GM23338 (cell line): ENCODE measurements around the gene PARD3. TPM values are rescaled to one million over a fixed set of nuclear protein-coding genes. Genes with fewer than 3 reads are reported as not detected.

Experiments used
- ATAC-seq: fragments of 200-7000 bp; cut with Tn5 transposase; 3 replicates; pipeline ENCODE4 v1.9.1; 2020
- DNase-seq: peaks from one replicate; pipeline ENCODE4 v3.0.0-alpha.2; 2015; ENCODE audit warnings: low spot score
- H2AFZ ChIP-seq: fragments of 200-600 bp; sonication (generic); 2 replicates; pipeline ENCODE4 v1.8.0; 2016; ENCODE audit warnings: antibody characterized with exemption, mild to moderate bottlenecking, moderate library complexity
- H3F3A ChIP-seq: fragments of 200-600 bp; sonication (generic); replicated peaks from 2 replicates; pipeline ENCODE4 v1.8.0; 2017; ENCODE audit warnings: antibody characterized with exemption, mixed run types, low read depth
- H3K27ac ChIP-seq: fragments of 200-600 bp; sonication (generic); 2 replicates; pipeline ENCODE4 v1.6.1; 2016; ENCODE audit warnings: low read depth
- H3K27me3 ChIP-seq: fragments of 200-600 bp; sonication (generic); 2 replicates; pipeline ENCODE4 v1.8.0; 2016; ENCODE audit warnings: mild to moderate bottlenecking, mixed run types, moderate library complexity; ENCODE audit not compliant: insufficient read depth
- H3K36me3 ChIP-seq: fragments of 200-600 bp; sonication (generic); 2 replicates; pipeline ENCODE4 v1.8.0; 2016; ENCODE audit warnings: mild to moderate bottlenecking; ENCODE audit not compliant: insufficient read depth
- H3K4me1 ChIP-seq: fragments of 200-600 bp; sonication (generic); 2 replicates; pipeline ENCODE4 v1.8.0; 2016; ENCODE audit warnings: mild to moderate bottlenecking, moderate library complexity; ENCODE audit not compliant: insufficient read depth
- H3K4me2 ChIP-seq: fragments of 200-600 bp; sonication (generic); 2 replicates; pipeline ENCODE4 v1.7.1; 2017; ENCODE audit warnings: mixed run types
- H3K4me3 ChIP-seq: fragments of 200-600 bp; sonication (generic); 2 replicates; pipeline ENCODE4 v1.6.1; 2016; ENCODE audit warnings: mixed run types
- H3K79me2 ChIP-seq: fragments of 200-600 bp; sonication (generic); replicated peaks from 2 replicates; pipeline ENCODE4 v1.8.0; 2017; ENCODE audit warnings: mild to moderate bottlenecking; ENCODE audit not compliant: insufficient read depth
- H3K9me2 ChIP-seq: fragments of 200-600 bp; sonication (generic); 2 replicates; pipeline ENCODE4 v1.8.0; 2017; ENCODE audit not compliant: insufficient read depth
- H4K20me1 ChIP-seq: fragments of 200-600 bp; sonication (generic); replicated peaks from 2 replicates; pipeline ENCODE4 v1.8.0; 2017; ENCODE audit warnings: mild to moderate bottlenecking; ENCODE audit not compliant: insufficient read depth
- H3K27ac Mint-ChIP-seq: 2 replicates; pipeline ENCODE4 v1.8.0; 2020; ENCODE audit warnings: inconsistent platforms, mild to moderate bottlenecking, moderate library complexity, mixed read lengths
- H3K27me3 Mint-ChIP-seq: 3 replicates; pipeline ENCODE4 v1.8.0; 2022; ENCODE audit warnings: low read depth, mild to moderate bottlenecking, moderate library complexity, mixed read lengths, inconsistent platforms; ENCODE audit not compliant: insufficient read depth, poor library complexity
- H3K36me3 Mint-ChIP-seq: 3 replicates; pipeline ENCODE4 v1.8.0; 2021; ENCODE audit warnings: low read depth, mild to moderate bottlenecking, inconsistent platforms, moderate library complexity, mixed read lengths
- H3K4me1 Mint-ChIP-seq: 3 replicates; pipeline ENCODE4 v1.8.0; 2020; ENCODE audit warnings: mild to moderate bottlenecking, inconsistent platforms, mixed read lengths
- H3K4me3 Mint-ChIP-seq: 3 replicates; pipeline ENCODE4 v1.8.0; 2021; ENCODE audit warnings: moderate library complexity, mild to moderate bottlenecking, inconsistent platforms, mixed read lengths
- H3K9me3 Mint-ChIP-seq: 3 replicates; pipeline ENCODE4 v1.8.0; 2020; ENCODE audit warnings: moderate library complexity, mild to moderate bottlenecking, inconsistent platforms, mixed read lengths
- CREB1 ChIP-seq: fragments of 250-450 bp; sonication (Bioruptor Pico); IDR thresholded peaks from 2 replicates; pipeline ENCODE4 v1.5.0; 2020; ENCODE audit warnings: low read depth, mild to moderate bottlenecking, moderate library complexity
- CTCF ChIP-seq, 2 experiments: fragments of 200-600 bp in 1 of 2; sonication (generic) in 1 of 2; conservative IDR thresholded peaks; 2 replicates each; pipeline versions ENCODE4 v1.5.1 to v1.6.1; 2016 to 2017; ENCODE audit warnings: antibody characterized with exemption in 2 of 2, low read depth in 2 of 2, mild to moderate bottlenecking in 2 of 2, moderate library complexity in 1 of 2
- ETS1 ChIP-seq: IDR thresholded peaks from 2 replicates; pipeline ENCODE4 v1.6.1; 2016; ENCODE audit warnings: antibody characterized with exemption
- EZH2 ChIP-seq: fragments of 200-600 bp; sonication (generic); IDR thresholded peaks from one replicate; pipeline ENCODE4 v1.8.0; 2017; ENCODE audit warnings: antibody characterized with exemption, mild to moderate bottlenecking, low read depth; ENCODE audit not compliant: unreplicated experiment
- EZH2phosphoT487 ChIP-seq: fragments of 200-600 bp; sonication (generic); IDR thresholded peaks from one replicate; pipeline ENCODE4 v1.8.1; 2018; ENCODE audit warnings: antibody characterized with exemption; ENCODE audit not compliant: unreplicated experiment
- JUNB ChIP-seq: IDR thresholded peaks from one replicate; pipeline ENCODE4 v1.6.1; 2016; ENCODE audit warnings: antibody characterized with exemption; ENCODE audit not compliant: unreplicated experiment
- NANOG ChIP-seq: IDR thresholded peaks from 2 replicates; pipeline ENCODE4 v1.6.1; 2016; ENCODE audit warnings: antibody characterized with exemption, borderline replicate concordance
- POLR2AphosphoS5 ChIP-seq: IDR thresholded peaks from 2 replicates; pipeline ENCODE4 v1.6.1; 2016; ENCODE audit warnings: antibody characterized with exemption, low read depth
- REST ChIP-seq: IDR thresholded peaks from one replicate; pipeline ENCODE4 v1.6.1; 2018; ENCODE audit warnings: antibody characterized with exemption; ENCODE audit not compliant: unreplicated experiment
- STAT1 ChIP-seq: IDR thresholded peaks from one replicate; pipeline ENCODE4 v1.6.1; 2016; ENCODE audit warnings: antibody characterized with exemption; ENCODE audit not compliant: unreplicated experiment
- ZNF114 ChIP-seq: fragments of 250-450 bp; sonication (Bioruptor Pico); IDR thresholded peaks from 2 replicates; pipeline ENCODE4 v1.5.0; 2020; ENCODE audit warnings: mild to moderate bottlenecking, moderate library complexity
- ZNF331 ChIP-seq: fragments of 250-450 bp; sonication (Bioruptor Pico); IDR thresholded peaks from 2 replicates; pipeline ENCODE4 v1.5.0; 2020; ENCODE audit warnings: low read depth, mild to moderate bottlenecking, moderate library complexity
- ZNF462 ChIP-seq: fragments of 250-450 bp; sonication (Bioruptor Pico); IDR thresholded peaks from 2 replicates; pipeline ENCODE4 v1.5.0; 2020; ENCODE audit warnings: mild to moderate bottlenecking, moderate library complexity
- polyA plus RNA-seq: library from polyadenylated mRNA; unstranded; fragments of >200 nt; fragmentation: Nextera tagmentation; extraction: Ambion mirVana; gene quantifications from 2 replicates; pipeline ENCODE4 v1.2.1, GENCODE V29; 2016
- total RNA-seq: library from RNA; depleted of rRNA; stranded (reverse); fragments of >200 nt; shearing (Covaris generic); gene quantifications from 2 replicates; pipeline ENCODE4 v1.2.3, GENCODE V29; 2014

The PARD3 gene
- total and polyA plus RNA-seq, 2 experiments from 2014 or later: 30.2 to 51.4 TPM

- ATAC-seq (no peak), DNase-seq (no peak)
- Mint-ChIP-seq H3K27ac (no peak overlapping the region), H3K4me1 (peaks cover 6% of the 10 kb centered on the region; the same call in 2 of the 3 replicates), H3K9me3 (no peaks in the 10 kb centered on the region), H3K4me3 (no peak overlapping the region), H3K27me3 (no peaks in the 10 kb centered on the region), H3K36me3 (peaks cover 7% of the 10 kb centered on the region; the same call in 1 of the 3 replicates)
- Histone ChIP-seq H3K4me3 (no peak overlapping the region), H4K20me1 (no peaks in the 10 kb centered on the region; the same call in 1 of the 2 replicates), H3K27me3 (no peaks in the 10 kb centered on the region), H3F3A (no peaks in the 10 kb centered on the region), H3K4me1 (no peaks in the 10 kb centered on the region), H3K9me2 (peaks cover 8% of the 10 kb centered on the region; the same call in 1 of the 2 replicates), H3K27ac (no peak overlapping the region), H3K79me2 (no peaks in the 10 kb centered on the region), H3K4me2 (no peak overlapping the region), H3K36me3 (no peaks in the 10 kb centered on the region), H2AFZ (no peak overlapping the region)
- no peak for TF ChIP-seq EZH2phosphoT487
- TF ChIP-seq EZH2: no peak
- TF ChIP-seq JUNB: no peak
- no peak for TF ChIP-seq ZNF462
- TF ChIP-seq STAT1: no peak
- no peak for TF ChIP-seq CTCF (conservative IDR thresholded peaks at IDR 0.05; ENCODE audit: low read depth in 2 of 2)
- TF ChIP-seq NANOG: no peak
- no peak for TF ChIP-seq CREB1 (CRISPR knock-in tag)
- no peak for TF ChIP-seq ZNF114
- TF ChIP-seq ETS1: no peak
- TF ChIP-seq POLR2AphosphoS5: no peak
- no peak for TF ChIP-seq ZNF331 (CRISPR knock-in tag)
- TF ChIP-seq REST: no peak
Observed at GRCh38 chr10:34126371-34127151, 688.5 kb downstream of the PARD3 start.
